ENCODE data around the gene RASSF1. TPM values are rescaled to one million over a fixed set of nuclear protein-coding genes. Genes with fewer than 3 reads are reported as not detected.

Gene RASSF1
- total RNA-seq, 2 donors from 2014 or later, result 48.2 to 65.4 TPM

Other genes with a start within 250 kb of the RASSF1 start
- under 1 TPM; 0.12 to 0.81 TPM for gene SEMA3F, start 185.5 kb downstream of the RASSF1 start, total RNA-seq
- not detected for gene GNAT1, start 149.2 kb downstream of the RASSF1 start, total RNA-seq
- gene SLC38A3, start 135.6 kb downstream of the RASSF1 start, total RNA-seq, result not detected
- gene GNAI2, start 104.6 kb downstream of the RASSF1 start, total RNA-seq, result 100 to 1,000 TPM; 331 to 413 TPM
- 1 to 10 TPM in 1 of 2 donors, under 1 TPM in 1; 0.89 to 1.2 TPM for gene SEMA3B, start 71.7 kb downstream of the RASSF1 start, total RNA-seq
- gene LSMEM2, start 61.7 kb downstream of the RASSF1 start, total RNA-seq, result not detected
- gene IFRD2, start 48.4 kb downstream of the RASSF1 start, total RNA-seq, result 100 to 1,000 TPM in 1 of 2 donors, 10 to 100 TPM in 1; 84.2 to 225 TPM
- gene HYAL3, start 41.4 kb downstream of the RASSF1 start, total RNA-seq, result 1 to 10 TPM; 5.5 to 5.6 TPM
- gene NAA80, start 41.4 kb downstream of the RASSF1 start, total RNA-seq, result 10 to 100 TPM; 13.2 to 15.7 TPM
- gene HYAL1, start 37.3 kb downstream of the RASSF1 start, total RNA-seq, result under 1 TPM; 0.25 to 0.26 TPM
- gene HYAL2, start 18.1 kb downstream of the RASSF1 start, total RNA-seq, result 10 to 100 TPM in 1 of 2 donors, 1 to 10 TPM in 1; 5.6 to 11.1 TPM
- gene TUSC2, start 12.6 kb downstream of the RASSF1 start, total RNA-seq, result 10 to 100 TPM; 26.9 to 31.9 TPM
- gene ZMYND10, start 4.9 kb upstream of the RASSF1 start, total RNA-seq, result 1 to 10 TPM in 1 of 2 donors, under 1 TPM in 1; 0.95 to 1.4 TPM
- 10 to 100 TPM; 42.3 to 44.6 TPM for gene NPRL2, start 9.9 kb upstream of the RASSF1 start, total RNA-seq
- gene CYB561D2, start 10.0 kb upstream of the RASSF1 start, total RNA-seq, result 10 to 100 TPM; 36.9 to 38.2 TPM
- 10 to 100 TPM; 29.6 to 32.8 TPM for gene TMEM115, start 18.7 kb upstream of the RASSF1 start, total RNA-seq
- gene CACNA2D2, start 162.8 kb upstream of the RASSF1 start, total RNA-seq, result 1 to 10 TPM; 1.6 to 1.7 TPM
- gene C3orf18, start 226.9 kb upstream of the RASSF1 start, total RNA-seq, result 1 to 10 TPM; 5.1 to 6.2 TPM
- gene HEMK1, start 228.7 kb upstream of the RASSF1 start, total RNA-seq, result 10 to 100 TPM; 31.5 to 48.4 TPM